HG02852 (cell line): ENCODE measurements around the gene ACSM6.
"Not testable (repeated sequence)": the region's sequence is repeated elsewhere in the genome, so short reads cannot be mapped to it uniquely, and the experiment has no call there.

Source experiments
- ATAC-seq: cut with Tn5 transposase; IDR thresholded peaks from one replicate; pipeline ENCODE4 v1.9.1; 2021; ENCODE audit warnings: mild to moderate bottlenecking, moderate library complexity; ENCODE audit not compliant: unreplicated experiment

Gene ACSM6, protein sequence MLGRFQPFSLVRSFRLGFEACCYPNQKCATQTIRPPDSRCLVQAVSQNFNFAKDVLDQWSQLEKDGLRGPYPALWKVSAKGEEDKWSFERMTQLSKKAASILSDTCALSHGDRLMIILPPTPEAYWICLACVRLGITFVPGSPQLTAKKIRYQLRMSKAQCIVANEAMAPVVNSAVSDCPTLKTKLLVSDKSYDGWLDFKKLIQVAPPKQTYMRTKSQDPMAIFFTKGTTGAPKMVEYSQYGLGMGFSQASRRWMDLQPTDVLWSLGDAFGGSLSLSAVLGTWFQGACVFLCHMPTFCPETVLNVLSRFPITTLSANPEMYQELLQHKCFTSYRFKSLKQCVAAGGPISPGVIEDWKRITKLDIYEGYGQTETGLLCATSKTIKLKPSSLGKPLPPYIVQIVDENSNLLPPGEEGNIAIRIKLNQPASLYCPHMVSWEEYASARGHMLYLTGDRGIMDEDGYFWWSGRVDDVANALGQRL

DNA sequence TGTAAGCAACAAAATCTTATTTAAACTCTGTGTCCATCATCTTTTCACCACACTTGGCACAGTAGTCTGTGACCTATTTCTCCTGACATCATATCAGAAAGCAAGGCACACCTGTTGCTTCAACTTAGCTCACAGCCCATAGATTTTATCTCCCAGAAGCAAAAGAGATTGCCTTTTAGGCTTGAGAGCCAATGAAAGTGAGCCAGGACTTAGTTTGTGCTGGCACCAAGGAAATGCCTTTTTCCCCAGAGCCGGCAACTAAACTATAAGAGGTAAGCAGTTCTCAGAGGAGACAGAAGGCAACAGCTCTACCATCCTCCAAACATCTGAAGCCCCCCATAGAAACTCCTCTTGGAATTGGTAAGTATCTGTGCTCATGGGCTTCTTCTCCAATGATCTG, at the start of gene ACSM6:
Gene ACSM6 (plus strand): TSS at position 295 of the 400 bp plus-strand sequence. CDS start 248 bp downstream, outside the sequence.
- ATAC-seq = no peak

DNA sequence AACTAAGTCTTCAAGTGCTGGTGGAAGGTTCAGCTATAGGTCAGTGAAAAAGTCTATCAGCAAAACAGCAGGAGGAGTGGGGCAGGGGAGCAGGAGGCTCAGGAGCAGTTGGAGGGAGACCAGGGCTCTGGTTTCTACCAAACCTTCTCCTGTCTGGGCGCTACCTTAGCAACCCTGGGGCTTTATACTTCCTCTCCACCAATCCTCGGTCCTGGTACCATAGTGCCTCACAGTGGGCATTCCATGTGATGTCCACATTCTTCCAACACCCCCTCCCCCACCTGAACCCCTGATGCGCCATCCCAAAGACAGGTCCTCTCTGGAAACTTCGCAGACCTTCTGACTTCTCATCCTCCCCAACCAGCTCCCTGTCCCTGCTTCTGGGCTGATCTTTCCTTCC, 25.3 kb upstream of the ACSM6 start:
- no peak for ATAC-seq

DNA sequence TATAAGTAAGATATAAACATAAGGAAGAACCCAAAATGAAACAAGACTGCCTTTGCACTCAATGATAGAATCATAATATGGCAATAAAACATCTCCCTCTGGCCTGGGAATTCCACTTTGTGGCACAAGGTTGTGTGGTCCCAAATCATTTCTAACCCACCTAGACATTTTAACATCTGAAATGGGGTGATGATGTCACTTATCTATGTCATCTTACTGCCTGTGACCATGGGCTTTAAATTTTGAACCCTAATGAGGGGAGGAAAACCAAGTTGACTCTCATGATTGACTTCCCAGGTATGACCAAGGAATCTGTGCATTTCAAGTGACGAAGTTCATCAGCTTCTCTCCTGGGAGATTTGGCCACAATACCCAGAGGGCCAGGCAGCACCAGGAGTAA, 24.5 kb upstream of the ACSM6 start:
- no peak for ATAC-seq

- no peak for ATAC-seq
Observed at GRCh38 chr10:95170790-95171189, 23.2 kb upstream of the ACSM6 start.

DNA sequence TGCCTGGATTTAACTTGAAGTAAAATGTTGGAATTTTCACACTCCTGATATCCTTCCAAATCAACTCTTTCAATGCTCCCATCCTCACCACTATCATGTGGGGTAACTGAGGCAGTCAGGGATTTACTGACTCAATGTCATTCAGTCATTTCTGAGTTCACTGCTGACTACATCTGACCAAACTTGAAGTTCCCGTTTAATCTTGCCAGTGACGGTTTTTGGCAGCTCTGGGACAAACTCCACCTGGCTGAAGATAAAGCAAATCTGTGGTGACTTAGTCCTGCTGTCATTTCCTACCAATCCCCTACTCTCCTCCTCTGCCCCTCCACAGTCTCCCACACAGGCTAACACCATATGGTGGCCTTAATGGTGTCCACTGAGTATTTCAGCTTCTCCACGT, 22.7 kb upstream of the ACSM6 start:
- ATAC-seq = no peak

DNA sequence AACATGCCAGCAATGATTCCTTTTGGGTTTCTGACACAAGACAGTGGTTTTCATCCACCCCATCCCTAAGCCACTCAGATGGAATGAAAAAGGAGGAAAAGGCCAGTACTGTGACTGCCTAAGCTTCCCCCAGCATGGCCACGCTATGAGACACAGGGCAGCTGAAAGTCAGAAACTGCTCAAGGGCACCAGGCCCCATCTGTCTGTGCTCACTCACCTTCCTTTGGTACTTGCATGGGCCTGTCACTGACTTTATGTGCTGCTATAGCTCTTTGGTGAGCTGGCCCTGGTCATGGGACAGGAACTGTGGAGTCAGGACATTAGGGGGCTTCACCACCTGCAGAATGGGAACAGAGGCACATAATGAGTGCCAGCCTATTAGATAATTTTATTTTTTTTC, 21.2 kb upstream of the ACSM6 start:
- ATAC-seq = no peak

DNA sequence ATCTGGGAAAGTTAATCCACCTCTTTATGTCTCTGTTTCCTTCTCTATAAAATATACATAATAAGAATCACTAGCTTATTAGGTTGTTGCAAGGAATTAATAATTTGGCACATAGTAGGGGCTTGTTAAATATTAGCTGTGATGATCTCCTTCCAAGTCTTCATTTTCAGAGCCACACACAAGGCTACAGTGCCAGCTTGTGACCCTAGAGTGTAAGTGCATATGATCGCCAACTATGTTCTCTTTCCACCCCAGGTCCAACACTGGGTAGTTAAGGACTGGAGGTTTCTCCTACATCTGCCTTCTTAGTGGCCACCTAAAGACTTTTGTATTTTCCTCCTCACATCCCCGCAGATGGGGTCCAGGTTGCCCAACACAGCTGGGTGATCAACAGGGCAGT, 17.9 kb upstream of the ACSM6 start:
- ATAC-seq = no peak

DNA sequence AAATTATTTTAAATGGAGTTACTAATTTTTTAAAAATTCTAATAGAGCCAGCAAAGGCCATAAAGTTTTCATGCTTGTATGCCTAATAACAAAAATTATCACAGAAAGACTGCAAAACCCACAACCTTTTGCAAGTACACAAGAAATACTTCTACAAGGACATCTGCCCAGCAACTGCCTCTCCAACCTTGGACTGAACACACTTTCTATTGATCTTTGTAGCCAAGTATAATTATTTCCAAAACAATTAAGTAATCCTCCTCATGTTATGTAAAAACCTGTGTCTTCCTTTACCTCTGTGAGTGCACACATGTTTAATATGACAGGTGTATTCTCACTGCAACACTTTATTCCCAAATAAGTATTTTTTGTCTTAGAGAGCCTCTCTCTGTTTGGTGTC, 16.6 kb upstream of the ACSM6 start:
- no peak for ATAC-seq

DNA sequence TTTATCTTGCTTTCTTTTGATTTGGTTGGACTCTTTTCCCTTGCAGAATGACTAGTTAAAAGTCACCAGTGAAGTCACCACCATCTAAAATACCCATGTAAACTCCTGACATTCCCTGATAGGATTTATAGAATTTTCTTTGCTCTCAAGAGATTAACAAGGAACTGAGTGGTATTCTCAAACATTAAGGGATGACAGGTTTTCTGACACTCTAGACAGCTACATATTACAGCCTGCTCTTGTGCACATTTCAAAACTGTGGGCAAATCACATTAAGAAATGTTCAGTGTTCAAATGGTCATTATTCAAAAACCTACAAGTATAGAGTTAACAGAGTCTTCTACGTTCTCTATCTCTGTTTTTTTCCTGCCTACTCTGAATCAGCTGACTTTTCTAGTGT, 15.8 kb upstream of the ACSM6 start:
- no peak for ATAC-seq

- no peak for ATAC-seq
Observed at GRCh38 chr10:95178797-95179196, 15.2 kb upstream of the ACSM6 start.

DNA sequence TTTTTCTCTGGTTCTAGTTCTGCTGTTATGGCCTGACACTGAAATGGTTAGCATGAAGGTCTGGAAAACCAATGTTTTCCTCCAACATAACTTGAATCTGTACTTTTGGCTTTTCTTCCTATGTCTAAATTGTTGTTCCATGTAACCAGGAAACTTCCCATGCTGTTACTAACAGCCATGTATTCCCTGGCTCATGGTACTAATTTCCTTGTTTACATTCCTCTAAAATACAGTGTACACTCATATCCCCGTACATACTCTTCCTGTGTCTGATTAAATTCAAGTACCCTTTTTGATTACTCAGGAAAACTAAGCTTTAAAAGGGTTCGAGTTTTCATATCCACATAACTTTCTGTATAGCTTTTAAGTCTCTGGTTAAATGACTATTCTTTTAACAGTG, 12.3 kb upstream of the ACSM6 start:
- ATAC-seq = no peak

- peak; percentile 96 for ATAC-seq
Observed at GRCh38 chr10:95183271-95184230, 10.5 kb upstream of the ACSM6 start.

DNA sequence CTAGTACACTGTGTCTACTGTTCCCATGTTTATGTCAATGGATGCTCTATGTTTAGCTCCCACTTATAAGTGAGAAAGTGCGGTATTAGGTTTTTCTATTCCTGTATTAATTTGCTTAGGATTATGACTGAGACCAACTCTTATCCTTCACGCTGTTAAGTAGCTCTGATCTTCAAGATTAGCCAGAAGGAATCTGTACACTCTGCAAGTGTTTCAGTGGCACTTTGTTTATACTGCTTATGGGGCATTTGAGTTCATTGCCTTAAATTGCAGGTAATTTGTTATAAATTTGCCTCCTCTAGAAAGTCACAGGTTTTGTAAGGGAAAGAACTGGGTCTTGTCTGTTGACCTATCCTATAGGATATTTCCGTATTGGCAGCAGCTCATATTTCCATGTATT, 6.4 kb upstream of the ACSM6 start:
- ATAC-seq = no peak

DNA sequence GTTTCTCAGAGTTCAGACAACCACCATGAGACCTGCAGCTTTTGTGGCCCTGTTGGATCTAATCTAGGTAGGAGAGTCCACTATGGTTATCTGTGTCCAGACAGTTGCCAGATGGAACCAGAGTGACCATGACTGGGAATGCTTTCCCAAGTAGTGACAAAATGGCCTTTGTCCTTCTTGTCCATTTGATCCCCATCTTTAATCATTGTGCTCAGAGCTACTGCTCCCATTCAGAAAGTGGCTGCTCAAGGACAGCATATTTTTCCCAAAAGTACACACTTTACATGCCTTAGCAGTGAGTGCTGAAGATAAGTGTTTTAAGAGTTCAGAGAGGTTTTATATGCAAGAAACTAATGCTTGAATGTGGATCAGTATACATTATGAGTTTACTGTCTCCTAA, 5.4 kb upstream of the ACSM6 start:
- ATAC-seq = no peak

- ATAC-seq = no peak
Observed at GRCh38 chr10:95196046-95196445, 2.0 kb downstream of the ACSM6 start.

DNA sequence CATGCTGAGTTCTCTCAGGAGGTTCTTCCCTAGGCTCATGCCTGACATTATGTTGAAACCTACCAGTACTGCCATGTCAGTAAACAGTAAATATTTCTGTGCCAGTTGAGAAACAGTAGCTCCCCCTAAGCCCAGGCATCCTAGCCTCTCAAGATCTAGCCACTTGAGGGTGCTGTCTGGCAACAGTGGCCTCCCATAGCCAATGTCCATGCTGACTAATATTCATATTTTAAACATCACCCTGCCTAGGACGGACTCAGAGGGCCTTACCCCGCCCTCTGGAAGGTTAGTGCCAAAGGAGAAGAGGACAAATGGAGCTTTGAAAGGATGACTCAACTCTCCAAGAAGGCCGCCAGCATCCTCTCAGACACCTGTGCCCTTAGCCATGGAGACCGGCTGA, 7.7 kb downstream of the ACSM6 start:
- ATAC-seq = no peak

DNA sequence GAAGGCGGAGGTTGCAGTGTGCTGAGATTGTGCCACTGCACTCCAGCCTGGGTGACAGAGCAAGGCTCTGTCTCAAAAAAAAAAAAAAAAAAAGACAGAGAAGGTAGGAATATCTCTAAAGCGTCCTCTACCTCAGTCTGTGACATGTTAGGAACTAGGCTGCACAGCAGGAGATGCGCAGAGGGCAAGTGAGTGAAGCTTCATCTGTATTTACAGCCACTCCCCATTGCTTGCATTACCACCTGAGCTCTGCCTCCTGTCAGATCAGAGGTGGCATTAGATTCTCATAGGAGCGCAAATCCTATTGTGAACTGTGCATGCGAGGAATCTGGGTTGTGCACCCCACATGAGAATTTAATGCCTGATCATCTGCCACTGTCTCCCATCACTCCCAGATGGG, 8.8 kb downstream of the ACSM6 start:
- ATAC-seq = not testable (repeated sequence)

GRCh38 chr10:95208702-95209391, 14.8 kb downstream of the ACSM6 start:
- ATAC-seq = no peak

- no peak for ATAC-seq
Observed at GRCh38 chr10:95209509-95210127, 15.6 kb downstream of the ACSM6 start.

- no peak for ATAC-seq
Observed at GRCh38 chr10:95211606-95212279, 17.7 kb downstream of the ACSM6 start.
